ENCODE data around the gene TRIM29.
"Not testable (repeated sequence)": the region's sequence is repeated elsewhere in the genome, so short reads cannot be mapped to it uniquely, and the experiment has no call there.

TRIM29 gene, protein sequence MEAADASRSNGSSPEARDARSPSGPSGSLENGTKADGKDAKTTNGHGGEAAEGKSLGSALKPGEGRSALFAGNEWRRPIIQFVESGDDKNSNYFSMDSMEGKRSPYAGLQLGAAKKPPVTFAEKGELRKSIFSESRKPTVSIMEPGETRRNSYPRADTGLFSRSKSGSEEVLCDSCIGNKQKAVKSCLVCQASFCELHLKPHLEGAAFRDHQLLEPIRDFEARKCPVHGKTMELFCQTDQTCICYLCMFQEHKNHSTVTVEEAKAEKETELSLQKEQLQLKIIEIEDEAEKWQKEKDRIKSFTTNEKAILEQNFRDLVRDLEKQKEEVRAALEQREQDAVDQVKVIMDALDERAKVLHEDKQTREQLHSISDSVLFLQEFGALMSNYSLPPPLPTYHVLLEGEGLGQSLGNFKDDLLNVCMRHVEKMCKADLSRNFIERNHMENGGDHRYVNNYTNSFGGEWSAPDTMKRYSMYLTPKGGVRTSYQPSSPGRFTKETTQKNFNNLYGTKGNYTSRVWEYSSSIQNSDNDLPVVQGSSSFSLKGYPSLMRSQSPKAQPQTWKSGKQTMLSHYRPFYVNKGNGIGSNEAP

GRCh38 chr11:120137611-120138521, at the start of gene TRIM29:
TSS of gene TRIM29 (minus strand) at chr11:120138113. CDS start at chr11:120138031, 82 bp downstream.
- no peak within 1 kb of the TSS for H3K4me3 ChIP-seq (ENCODE audit: low read depth, low read length)

DNA sequence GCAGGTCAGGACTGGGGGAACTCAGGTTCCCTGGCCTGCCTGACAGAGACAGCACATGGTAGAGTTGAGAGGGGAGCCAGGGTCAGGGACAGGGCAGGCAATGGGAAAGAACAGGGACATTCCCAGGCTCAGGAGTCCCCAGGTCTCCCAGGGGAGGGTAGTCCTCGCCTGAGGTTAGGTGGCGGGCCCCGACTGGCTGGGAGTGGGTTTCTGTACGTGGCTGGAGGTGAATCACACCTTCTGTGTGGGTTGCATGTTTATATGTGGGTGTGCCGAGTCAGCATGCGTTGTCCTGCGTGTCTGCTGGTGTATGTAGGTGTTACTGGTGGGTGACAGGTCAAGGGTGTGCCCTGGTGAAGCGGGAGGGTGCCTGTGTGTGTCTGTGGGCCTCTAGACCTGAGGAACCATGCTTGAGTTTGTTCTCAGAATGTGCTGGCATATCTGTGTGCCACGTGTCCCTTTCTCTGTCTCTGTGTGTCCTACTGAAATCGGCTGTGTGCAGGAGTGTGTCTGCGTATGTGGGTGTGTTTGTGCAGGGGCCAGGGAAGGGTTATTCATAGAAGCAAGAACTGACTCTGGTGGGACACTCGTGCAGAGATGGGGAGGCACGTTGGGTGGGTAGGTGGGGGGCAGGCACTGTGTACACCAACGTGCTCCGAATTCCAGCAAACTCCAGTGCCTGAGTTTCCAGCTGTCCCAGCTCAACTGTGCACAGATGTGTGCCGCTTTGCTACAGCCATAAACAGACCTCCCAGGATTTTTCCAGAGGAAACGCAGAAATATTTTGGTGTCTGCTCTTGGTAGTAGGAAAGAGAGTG, 49.1 kb upstream of the TRIM29 start:
- H3K4me3 ChIP-seq (ENCODE audit: low read depth, low read length) = no peak overlapping the region

DNA sequence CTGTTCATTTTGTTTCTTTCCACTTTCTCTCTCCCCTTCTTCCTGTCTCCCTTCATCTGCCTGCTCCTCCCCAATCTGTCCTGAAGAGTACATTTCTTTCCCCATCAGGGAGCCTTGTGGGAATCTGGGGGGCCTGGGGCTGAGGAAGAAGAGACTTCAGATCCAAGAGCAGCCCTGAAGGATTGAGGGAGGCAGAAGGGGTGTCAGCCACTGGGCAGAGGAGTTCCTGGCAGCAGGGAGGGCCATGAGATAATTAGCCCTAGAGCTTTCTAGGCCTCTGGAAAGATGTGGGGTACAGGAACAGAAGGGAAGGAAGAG, 48.5 kb upstream of the TRIM29 start:
- H3K4me3 ChIP-seq (ENCODE audit: low read depth, low read length) = no peak overlapping the region

GRCh38 chr11:120185706-120186455, 48.0 kb upstream of the TRIM29 start:
- H3K4me3 ChIP-seq (ENCODE audit: low read depth, low read length) = no peak overlapping the region

DNA sequence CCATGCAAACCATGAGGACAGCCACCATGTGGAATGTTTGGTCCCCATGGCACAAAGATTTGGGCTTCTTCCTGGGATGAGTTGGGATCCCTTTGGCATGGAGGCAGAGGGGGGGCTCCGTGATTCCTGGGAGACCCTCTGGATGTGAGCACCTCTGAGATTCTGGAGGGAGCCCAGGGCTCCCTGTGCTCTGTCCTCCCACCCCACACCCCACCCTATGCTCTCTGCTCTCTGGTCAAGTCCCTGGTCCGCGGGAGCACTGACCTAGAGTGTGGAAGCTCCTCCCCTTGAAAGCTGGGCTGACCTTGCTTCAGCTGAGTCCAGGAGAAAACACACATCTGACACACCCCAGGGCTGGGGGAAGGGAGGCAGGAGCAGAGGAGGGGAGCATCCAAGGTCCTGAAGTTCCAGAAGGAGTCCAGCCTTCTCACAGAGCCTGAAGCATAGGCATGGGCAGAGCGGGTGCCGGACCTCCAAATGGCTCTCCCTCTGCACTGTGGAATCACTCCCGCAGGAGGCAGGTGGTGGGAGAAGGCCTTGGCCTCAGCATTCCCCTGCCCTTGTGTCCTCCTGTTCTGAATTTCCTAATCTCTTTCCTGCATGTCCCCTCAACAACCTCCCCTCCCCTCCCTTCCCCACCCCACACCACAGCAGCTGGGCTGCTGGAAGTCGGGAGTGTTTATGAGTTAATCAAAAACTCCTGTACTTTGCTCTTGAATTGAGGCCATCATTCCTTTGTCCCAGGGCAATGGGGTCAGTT, 47.2 kb upstream of the TRIM29 start:
- H3K4me3 ChIP-seq (ENCODE audit: low read depth, low read length) = no peak overlapping the region

DNA sequence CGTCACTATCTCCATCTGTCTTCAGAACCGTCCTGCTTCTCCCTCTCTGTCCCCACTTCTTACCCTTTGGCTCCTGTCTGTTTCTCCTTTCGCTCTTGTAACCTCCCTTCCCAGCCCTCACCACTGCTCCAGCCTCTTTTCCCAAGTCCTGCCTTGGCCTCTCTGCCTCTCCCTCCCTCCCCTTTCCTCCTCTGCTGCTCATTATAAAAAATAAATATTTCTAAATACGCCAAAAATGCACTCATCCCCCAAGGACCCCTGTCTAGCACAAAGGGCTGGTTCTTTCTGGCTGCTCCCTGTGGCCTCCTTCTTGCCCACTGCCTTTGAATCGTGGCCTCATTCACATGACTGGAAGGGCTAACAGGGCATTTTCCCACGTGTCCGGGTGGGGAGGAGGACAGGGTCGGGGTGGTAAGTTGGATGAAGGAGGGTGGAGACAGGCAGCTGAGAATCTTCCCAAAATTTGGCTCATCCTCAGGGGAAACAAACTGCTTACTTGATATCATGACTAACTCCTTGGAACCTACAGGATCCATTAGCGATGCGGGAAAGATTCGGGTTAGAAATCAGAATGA, 46.5 kb upstream of the TRIM29 start:
- H3K4me3 ChIP-seq (ENCODE audit: low read depth, low read length) = no peak overlapping the region

- H3K4me3 ChIP-seq (ENCODE audit: low read depth, low read length) = no peak overlapping the region
These were observed 45.8 kb upstream of the TRIM29 start for GRCh38 chr11:120183701-120184141.

- H3K4me3 ChIP-seq (ENCODE audit: low read depth, low read length) = no peak overlapping the region
These were observed 45.0 kb upstream of the TRIM29 start for GRCh38 chr11:120182790-120183491.

- H3K4me3 ChIP-seq (ENCODE audit: low read depth, low read length) = no peak overlapping the region
These were observed 44.5 kb upstream of the TRIM29 start for GRCh38 chr11:120182372-120182771.

GRCh38 chr11:120181376-120181975, 43.6 kb upstream of the TRIM29 start:
- no peak overlapping the region for H3K4me3 ChIP-seq (ENCODE audit: low read depth, low read length)

GRCh38 chr11:120180551-120181232, 42.8 kb upstream of the TRIM29 start:
- no peak overlapping the region for H3K4me3 ChIP-seq (ENCODE audit: low read depth, low read length)

- H3K4me3 ChIP-seq (ENCODE audit: low read depth, low read length) = not testable (repeated sequence)
These were observed 42.1 kb upstream of the TRIM29 start for GRCh38 chr11:120180063-120180462.

DNA sequence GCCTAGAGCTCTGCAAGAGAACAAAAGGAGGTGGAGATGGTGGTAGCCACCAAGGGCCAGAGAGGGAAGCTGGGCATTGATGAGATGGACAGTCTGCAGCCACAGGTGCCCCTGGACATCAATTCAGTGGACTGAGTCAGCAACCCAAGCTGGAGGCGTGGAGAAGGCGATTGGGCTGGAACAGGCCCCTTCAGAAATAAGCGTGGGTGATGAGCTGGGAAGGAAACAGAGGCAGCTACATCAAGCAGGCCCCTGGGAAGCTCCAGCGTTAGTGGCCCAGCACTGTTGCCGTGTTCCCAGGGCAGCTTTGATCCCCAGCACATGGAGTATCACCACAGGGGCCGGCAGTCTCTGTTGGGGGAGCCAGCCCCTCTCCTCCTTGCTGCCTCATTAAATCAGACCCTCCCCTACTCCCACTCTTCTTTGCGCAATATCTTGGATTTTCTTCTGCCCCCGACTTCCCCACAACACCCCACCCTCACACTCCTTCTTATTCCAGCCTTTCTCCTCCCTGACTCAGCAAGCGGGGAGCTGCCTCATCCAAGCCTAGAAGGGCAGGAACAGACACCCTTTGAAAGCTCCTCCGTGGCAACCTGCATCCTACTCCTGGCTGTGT, 41.3 kb upstream of the TRIM29 start:
- H3K4me3 ChIP-seq (ENCODE audit: low read depth, low read length) = no peak overlapping the region

GRCh38 chr11:120178561-120179056, 40.7 kb upstream of the TRIM29 start:
- no peak overlapping the region for H3K4me3 ChIP-seq (ENCODE audit: low read depth, low read length)

DNA sequence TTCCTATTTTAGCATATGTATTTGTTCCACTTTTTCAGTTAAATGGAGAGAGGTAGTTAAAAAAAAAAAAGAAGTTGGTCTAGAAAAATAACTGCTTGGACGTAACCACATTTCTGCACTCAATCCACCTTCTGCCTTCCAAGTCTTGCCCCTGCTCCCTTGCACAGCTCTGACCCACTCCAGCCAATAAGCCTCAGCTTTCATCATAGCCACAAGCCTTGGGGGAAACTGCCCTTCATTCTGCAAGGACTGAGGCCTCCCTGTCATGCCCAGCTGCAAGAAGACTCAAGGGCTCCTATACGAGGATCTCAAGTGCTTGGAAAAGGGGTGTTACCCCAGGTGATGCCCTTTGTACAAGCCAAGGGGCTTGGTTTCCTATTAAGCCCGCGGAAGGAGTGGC, 37.0 kb upstream of the TRIM29 start:
- H3K4me3 ChIP-seq (ENCODE audit: low read depth, low read length) = no peak overlapping the region

- H3K4me3 ChIP-seq (ENCODE audit: low read depth, low read length) = no peak overlapping the region
These were observed 35.9 kb upstream of the TRIM29 start for GRCh38 chr11:120173807-120174206.

Measured in iPS-11a (cell line).